Omental fat pad (tissue), 4 donors: Measurements from ENCODE around the gene INPP5B. TPM values are rescaled to one million over a fixed set of nuclear protein-coding genes. Genes with fewer than 3 reads are reported as not detected.
"Not testable (repeated sequence)": the region's sequence is repeated elsewhere in the genome, so short reads cannot be mapped to it uniquely, and the experiment has no call there.

Source experiments
- ATAC-seq: fragments of 150-250 bp; one replicate; pipeline ENCODE4 v1.9.1; 2016; ENCODE audit warnings: mild to moderate bottlenecking, moderate library complexity; ENCODE audit not compliant: low FRiP score
- DNase-seq: peaks from one replicate; pipeline ENCODE4 v3.0.0-alpha.2; 2019; ENCODE audit warnings: low spot score
- total RNA-seq, 4 donors: library from RNA; depleted of rRNA; stranded (reverse); fragments of >200 nt; gene quantifications; one replicate each; pipeline ENCODE4 v1.1.0, GENCODE V29; 2016
- TF ChIP-seq, protein P1 (sequence below), 3 donors: fragments of 450-650 bp; IDR thresholded peaks; one replicate each; pipeline ENCODE4 v1.5.1; 2016 to 2017; ENCODE audit warnings: antibody characterized with exemption in 3 of 3, mild to moderate bottlenecking in 3 of 3, moderate library complexity in 2 of 3

INPP5B gene
- total RNA-seq, 4 donors from 2014 or later: 16.2 to 45.6 (median 27.0) TPM

DNA sequence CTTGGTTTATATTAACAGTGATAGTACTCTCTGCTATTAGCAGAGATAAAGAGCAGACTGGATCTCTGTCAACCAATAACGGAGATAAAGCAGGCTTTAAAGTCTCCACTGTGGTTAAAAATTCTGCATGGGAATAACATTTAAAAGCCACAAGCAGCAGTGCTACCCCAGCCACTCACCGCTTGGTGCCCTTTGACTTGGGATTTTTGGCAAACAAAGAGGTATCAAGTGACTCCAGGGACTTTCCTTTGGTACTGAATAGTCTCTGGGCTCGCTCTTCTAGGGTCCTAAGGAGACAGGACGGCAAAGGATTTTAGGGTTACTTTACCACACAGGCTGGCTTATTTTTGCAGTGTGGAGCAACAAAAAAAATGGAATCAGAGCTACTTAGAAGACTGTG, 31.7 kb upstream of the INPP5B start:
- DNase-seq (no peak), ATAC-seq (no peak)
- TF ChIP-seq, protein P1, sequence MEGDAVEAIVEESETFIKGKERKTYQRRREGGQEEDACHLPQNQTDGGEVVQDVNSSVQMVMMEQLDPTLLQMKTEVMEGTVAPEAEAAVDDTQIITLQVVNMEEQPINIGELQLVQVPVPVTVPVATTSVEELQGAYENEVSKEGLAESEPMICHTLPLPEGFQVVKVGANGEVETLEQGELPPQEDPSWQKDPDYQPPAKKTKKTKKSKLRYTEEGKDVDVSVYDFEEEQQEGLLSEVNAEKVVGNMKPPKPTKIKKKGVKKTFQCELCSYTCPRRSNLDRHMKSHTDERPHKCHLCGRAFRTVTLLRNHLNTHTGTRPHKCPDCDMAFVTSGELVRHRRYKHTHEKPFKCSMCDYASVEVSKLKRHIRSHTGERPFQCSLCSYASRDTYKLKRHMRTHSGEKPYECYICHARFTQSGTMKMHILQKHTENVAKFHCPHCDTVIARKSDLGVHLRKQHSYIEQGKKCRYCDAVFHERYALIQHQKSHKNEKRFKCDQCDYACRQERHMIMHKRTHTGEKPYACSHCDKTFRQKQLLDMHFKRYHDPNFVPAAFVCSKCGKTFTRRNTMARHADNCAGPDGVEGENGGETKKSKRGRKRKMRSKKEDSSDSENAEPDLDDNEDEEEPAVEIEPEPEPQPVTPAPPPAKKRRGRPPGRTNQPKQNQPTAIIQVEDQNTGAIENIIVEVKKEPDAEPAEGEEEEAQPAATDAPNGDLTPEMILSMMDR (IDR thresholded peaks at IDR 0.05): no peak

DNA sequence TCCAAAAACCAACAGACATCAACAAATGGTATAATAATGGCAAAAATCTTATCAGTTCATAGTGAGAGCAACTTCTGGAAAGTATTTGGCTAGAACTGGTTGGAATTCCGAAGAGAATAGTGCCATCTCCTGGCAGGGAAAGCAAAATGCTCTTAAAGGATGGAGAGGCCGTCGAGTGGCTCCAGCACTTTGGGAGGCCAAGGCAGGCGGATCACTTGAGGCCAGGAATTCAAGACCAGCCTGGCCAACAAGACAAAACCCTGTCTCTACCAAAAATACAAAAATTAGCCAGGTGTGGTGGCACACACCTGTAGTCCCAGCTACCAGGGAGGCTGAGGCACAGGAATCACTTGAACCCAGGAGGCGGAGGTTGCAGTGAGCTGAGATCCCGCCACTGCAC, 28.2 kb upstream of the INPP5B start:
- ATAC-seq, DNase-seq: not testable (repeated sequence)

DNA sequence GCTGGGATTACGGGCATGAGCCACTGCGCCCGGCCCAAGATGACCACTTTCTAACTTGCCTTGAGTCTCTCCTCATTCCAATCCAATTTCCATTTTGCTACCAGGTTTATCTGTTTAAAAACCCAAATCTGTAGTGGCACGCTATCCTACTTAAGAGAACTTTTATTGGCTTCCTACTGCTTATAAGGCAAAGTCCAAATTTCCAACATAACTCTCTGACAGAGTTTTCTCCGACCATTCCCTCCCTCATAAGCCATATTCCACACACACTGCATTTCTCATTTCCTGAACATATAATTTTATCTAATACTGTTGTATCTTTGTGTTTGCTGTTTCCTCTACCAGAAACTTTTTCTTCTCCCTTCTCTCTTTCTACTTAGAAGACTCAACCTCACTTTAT, 27.7 kb upstream of the INPP5B start:
- ATAC-seq (no peak), DNase-seq (no peak)
- TF ChIP-seq, protein P1 (IDR thresholded peaks at IDR 0.05): no peak

DNA sequence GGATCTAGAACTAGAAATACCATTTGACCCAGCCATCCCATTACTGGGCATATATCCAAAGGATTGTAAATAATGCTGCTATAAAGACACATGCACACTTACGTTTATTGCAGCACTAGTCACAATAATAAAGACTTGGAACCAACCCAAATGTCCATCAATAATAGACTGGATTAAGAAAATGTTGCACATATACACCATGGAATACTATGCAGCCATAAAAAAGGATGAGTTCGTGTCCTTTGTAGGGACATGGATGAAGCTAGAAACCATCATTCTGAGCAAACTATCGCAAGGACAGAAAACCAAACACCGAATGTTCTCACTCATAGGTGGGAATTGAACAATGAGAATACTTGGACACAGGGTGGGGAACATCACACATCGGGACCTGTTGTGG, 26.8 kb upstream of the INPP5B start:
- ATAC-seq, DNase-seq: not testable (repeated sequence)

DNA sequence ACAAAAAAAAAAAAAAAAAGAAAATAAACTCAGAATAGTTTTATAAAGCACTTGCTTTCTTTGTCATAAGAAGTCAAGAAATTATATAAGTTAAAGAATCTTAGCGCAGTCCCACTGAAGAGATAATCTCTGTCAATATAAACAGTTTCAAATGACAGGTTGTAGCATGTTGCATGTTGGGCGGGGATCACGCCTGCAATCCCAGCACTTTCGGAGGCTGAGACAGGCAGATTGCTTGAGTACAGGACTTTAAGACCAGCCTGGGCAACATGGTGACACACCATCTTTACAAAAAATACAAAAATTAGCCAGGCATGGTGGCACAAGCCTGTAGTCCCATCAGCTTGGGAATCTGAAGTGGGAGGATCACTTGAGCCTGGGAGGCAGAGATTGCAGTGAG, 18.4 kb upstream of the INPP5B start:
- ATAC-seq: no peak
- no peak for DNase-seq
- TF ChIP-seq, protein P1 (IDR thresholded peaks at IDR 0.05): no peak

DNA sequence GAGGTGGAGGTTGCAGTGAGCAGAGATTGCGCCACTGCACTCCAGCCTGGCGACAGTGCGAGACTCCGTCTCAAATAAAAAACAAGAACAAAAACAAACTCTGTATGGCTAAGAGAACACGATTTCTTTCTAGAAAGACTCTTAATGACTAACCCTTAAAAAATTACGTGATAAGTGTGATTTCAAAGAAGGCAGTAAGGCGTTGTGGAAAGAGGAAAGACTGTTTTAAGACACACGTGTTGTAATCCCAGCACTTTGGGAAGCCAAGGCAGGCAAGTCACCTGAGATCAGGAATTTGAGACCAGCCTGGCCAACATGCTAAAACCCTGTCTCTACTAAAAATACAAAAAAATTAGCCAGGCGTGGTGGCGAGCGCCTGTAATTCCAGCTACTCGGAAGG, 17.3 kb upstream of the INPP5B start:
- not testable (repeated sequence) for ATAC-seq, DNase-seq

DNA sequence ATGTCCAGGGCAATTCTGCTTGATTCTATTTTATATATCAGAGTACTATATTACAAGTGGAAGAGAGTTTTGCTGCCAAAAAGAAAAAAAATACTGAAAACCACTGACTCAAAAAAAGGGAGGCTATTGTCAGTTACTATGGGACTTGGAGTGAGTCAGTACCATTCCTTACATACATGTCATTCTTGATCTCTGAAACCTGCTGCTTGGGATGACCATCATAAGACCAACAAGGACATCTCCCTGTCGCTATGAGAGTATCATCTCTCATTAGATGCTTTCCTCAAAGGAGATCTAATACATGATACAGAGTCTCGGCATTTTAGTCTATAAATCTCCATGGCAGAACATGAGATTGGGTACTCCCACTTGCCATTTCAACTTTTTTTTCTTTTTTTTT, 11.8 kb upstream of the INPP5B start:
- ATAC-seq: no peak
- no peak for DNase-seq
- TF ChIP-seq, protein P1 (IDR thresholded peaks at IDR 0.05): no peak

DNA sequence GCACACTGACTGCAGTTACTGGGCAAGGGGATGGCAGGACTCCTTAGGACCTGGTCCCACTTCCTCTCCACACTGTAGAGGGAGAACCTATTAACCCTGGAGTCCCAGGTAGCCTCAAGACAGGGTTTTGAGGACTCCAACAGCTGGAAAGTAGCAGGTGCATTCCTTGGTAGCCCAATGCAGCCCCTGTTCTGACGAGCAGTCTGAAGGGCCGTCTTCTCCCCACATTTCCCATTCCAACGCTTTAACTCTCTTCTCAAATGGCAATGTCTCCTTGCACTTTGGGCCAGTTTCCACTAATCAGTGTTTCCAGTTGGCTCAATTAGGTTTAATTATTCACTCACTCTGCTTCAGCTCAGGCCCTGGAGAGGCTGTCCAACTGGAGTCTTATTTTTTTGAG, 8.8 kb upstream of the INPP5B start:
- TF ChIP-seq, protein P1 (IDR thresholded peaks at IDR 0.05): no peak
- ATAC-seq (no peak), DNase-seq (no peak)

DNA sequence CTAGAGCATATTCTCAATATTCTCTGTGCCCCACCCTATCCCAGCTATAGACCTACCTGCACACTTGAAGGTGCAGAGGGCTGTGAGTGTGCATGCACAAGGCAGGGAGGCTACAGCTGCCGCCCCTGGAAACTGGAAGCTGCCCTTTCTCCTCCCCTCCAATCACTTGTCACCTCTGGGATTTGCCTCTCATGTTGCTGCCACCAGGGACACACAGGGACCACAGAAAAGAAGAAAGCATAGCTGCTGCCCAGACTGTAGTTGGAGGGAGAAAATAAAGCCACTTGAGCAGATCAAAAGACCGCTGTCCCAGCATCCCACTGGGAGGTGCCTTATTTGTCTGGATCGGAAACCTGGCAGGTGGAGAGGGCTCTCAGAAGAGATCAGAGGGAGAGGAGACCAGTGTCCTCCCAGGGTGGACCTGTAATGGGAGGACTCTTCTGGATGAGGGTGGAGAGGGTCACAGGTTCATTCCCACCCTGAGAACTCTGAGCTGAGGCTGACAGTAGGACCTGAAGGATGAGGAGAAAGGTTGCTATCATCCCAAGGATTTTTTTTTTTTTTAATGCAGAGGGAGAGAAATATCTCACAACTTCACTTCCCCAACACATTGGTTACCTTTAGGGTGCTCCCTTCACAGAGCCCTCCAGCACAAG, 7.6 kb upstream of the INPP5B start:
- no peak for ATAC-seq
- DNase-seq: no peak
- TF ChIP-seq, protein P1 (IDR thresholded peaks at IDR 0.05): no peak
